Measurements from ENCODE around the gene GPR146. TPM values are rescaled to one million over a fixed set of nuclear protein-coding genes. Genes with fewer than 3 reads are reported as not detected.

The GPR146 gene
- total and polyA plus RNA-seq, 9 donors = 6.1 to 25.0 (median 8.4) TPM

GRCh38 chr7:1041551-1042491 lies 2.5 kb upstream of the GPR146 start:
- DNase-seq = no peak
- no peak overlapping the region for H3K4me3 ChIP-seq

DNA sequence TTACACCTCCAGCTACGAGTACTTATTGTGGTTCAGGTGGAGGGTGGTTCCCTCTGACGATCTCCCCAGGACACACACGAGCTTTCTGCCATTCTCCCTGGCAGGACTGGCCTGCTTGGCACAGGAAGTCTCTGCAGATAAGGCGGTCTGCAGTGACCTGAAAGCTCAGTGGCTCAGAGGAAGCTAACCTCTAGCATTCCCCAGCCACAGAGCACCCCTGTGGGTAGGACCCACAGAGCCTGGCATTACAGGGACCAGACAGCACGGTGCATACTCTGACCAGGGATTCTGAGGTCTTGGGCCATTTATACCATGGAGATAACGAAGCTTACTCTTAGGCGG lies 1.9 kb upstream of the GPR146 start:
- peak overlapping the region in 1 of 2 donors; percentile 71 for H3K27ac ChIP-seq
- DNase-seq = no peak
- TF ChIP-seq, protein P1, sequence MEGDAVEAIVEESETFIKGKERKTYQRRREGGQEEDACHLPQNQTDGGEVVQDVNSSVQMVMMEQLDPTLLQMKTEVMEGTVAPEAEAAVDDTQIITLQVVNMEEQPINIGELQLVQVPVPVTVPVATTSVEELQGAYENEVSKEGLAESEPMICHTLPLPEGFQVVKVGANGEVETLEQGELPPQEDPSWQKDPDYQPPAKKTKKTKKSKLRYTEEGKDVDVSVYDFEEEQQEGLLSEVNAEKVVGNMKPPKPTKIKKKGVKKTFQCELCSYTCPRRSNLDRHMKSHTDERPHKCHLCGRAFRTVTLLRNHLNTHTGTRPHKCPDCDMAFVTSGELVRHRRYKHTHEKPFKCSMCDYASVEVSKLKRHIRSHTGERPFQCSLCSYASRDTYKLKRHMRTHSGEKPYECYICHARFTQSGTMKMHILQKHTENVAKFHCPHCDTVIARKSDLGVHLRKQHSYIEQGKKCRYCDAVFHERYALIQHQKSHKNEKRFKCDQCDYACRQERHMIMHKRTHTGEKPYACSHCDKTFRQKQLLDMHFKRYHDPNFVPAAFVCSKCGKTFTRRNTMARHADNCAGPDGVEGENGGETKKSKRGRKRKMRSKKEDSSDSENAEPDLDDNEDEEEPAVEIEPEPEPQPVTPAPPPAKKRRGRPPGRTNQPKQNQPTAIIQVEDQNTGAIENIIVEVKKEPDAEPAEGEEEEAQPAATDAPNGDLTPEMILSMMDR (IDR thresholded peaks at IDR 0.05) = no peak
- TF ChIP-seq POLR2A (IDR thresholded peaks at IDR 0.05) (no peak), EP300 (IDR thresholded peaks at IDR 0.05) (no peak)
- WGBS, 3 donors = 83 to 94% (median 94%) methylated on average over 7 of the region's 7 CpGs
- no peaks in the 10 kb centered on the region for H3K36me3 ChIP-seq
- no peaks in the 10 kb centered on the region for H3K27me3 ChIP-seq
- H3K9me3 ChIP-seq = no peaks in the 10 kb centered on the region
- intact Hi-C loops (cut with DNase I) = loop anchor here in 1 of 4 donors (2.0 kb wide), 1 partner anchor 14 kb away; no protein-coding TSS in a partner anchor
- H3K4me3 ChIP-seq = no peak overlapping the region
- peaks cover 19% of the 10 kb centered on the region for H3K4me1 ChIP-seq (ENCODE audit: insufficient read depth)

More at GRCh38 chr7:1041551-1042491, 2.5 kb upstream of the GPR146 start:
- H3K36me3 ChIP-seq = no peaks in the 10 kb centered on the region
- no peaks in the 10 kb centered on the region for H3K9me3 ChIP-seq
- no peak for TF ChIP-seq POLR2A (IDR thresholded peaks at IDR 0.05)
- TF ChIP-seq, protein P1 (IDR thresholded peaks at IDR 0.05) = no peak
- no peak for TF ChIP-seq EP300 (IDR thresholded peaks at IDR 0.05)
- peaks cover 19% of the 10 kb centered on the region for H3K4me1 ChIP-seq (ENCODE audit: insufficient read depth)
- no peaks in the 10 kb centered on the region for H3K27me3 ChIP-seq
- H3K27ac ChIP-seq = peak overlapping the region in 1 of 2 donors; percentile 71
- 46 to 69% (median 58%) methylated on average over 40 of the region's 40 CpGs for WGBS, 3 donors
- intact Hi-C loops (cut with DNase I) = loop anchor here in 1 of 4 donors (2.0 kb wide), 1 partner anchor 13 kb away; no protein-coding TSS in a partner anchor

- intact Hi-C loops (cut with DNase I) = loop anchor here in 1 of 4 donors (2.0 kb wide), 1 partner anchor 15 kb away; no protein-coding TSS in a partner anchor
- no peak for DNase-seq
- WGBS, 3 donors = 20 to 36% (median 21%) methylated on average over 18 of the region's 18 CpGs
These were observed 676 bp upstream of the GPR146 start for GRCh38 chr7:1043552-1044188.

More at GRCh38 chr7:1043552-1044188, 676 bp upstream of the GPR146 start:
- Histone ChIP-seq H3K4me1 (ENCODE audit: insufficient read depth) (peaks cover 19% of the 10 kb centered on the region), H3K9me3 (no peaks in the 10 kb centered on the region), H3K4me3 (peak overlapping the region; percentile 33), H3K36me3 (no peaks in the 10 kb centered on the region), H3K27me3 (no peaks in the 10 kb centered on the region), H3K27ac (peak overlapping the region; percentile 49 to 71)
- TF ChIP-seq, protein P1 (IDR thresholded peaks at IDR 0.05) = no peak
- TF ChIP-seq EP300 (IDR thresholded peaks at IDR 0.05) (no peak), POLR2A (IDR thresholded peaks at IDR 0.05) (no peak)
